Hepatocyte (in vitro differentiated cells): ENCODE results near the gene LYRM4. TPM values are rescaled to one million over a fixed set of nuclear protein-coding genes. Genes with fewer than 3 reads are reported as not detected.

Experiments used
- DNase-seq: peaks from one replicate; pipeline ENCODE4 v3.0.0-alpha.2; 2016; ENCODE audit warnings: low spot score
- H2AFZ ChIP-seq: fragments of 200-600 bp; sonication (generic); 2 replicates; pipeline ENCODE4 v1.6.0; 2016; ENCODE audit warnings: antibody characterized with exemption, mild to moderate bottlenecking
- H3K27ac ChIP-seq: fragments of 200-600 bp; sonication (generic); 2 replicates; pipeline ENCODE4 v1.5.1; 2016; ENCODE audit warnings: mild to moderate bottlenecking
- H3K27me3 ChIP-seq: fragments of 200-600 bp; sonication (generic); 2 replicates; pipeline ENCODE4 v1.6.1; 2016
- H3K36me3 ChIP-seq: fragments of 200-600 bp; sonication (generic); replicated peaks from 2 replicates; pipeline ENCODE4 v1.5.1; 2016; ENCODE audit warnings: low read depth; ENCODE audit not compliant: insufficient read depth
- H3K4me1 ChIP-seq: fragments of 200-600 bp; sonication (generic); 2 replicates; pipeline ENCODE4 v1.5.1; 2016; ENCODE audit warnings: mild to moderate bottlenecking, moderate library complexity; ENCODE audit not compliant: insufficient read depth
- H3K4me2 ChIP-seq: fragments of 200-600 bp; sonication (generic); 2 replicates; pipeline ENCODE4 v1.6.0; 2016
- H3K4me3 ChIP-seq: fragments of 200-600 bp; sonication (generic); 2 replicates; pipeline ENCODE4 v1.5.1; 2016; ENCODE audit warnings: mild to moderate bottlenecking
- H3K79me2 ChIP-seq: fragments of 200-600 bp; sonication (generic); 2 replicates; pipeline ENCODE4 v1.6.0; 2017; ENCODE audit warnings: mild to moderate bottlenecking
- H3K9me2 ChIP-seq: fragments of 200-600 bp; sonication (generic); replicated peaks from 2 replicates; pipeline ENCODE4 v1.6.0; 2017; ENCODE audit warnings: mild to moderate bottlenecking; ENCODE audit not compliant: insufficient read depth
- H3K9me3 ChIP-seq: fragments of 200-600 bp; sonication (generic); 2 replicates; pipeline ENCODE4 v1.5.1; 2016; ENCODE audit warnings: low read depth, mild to moderate bottlenecking
- H4K20me1 ChIP-seq: fragments of 200-600 bp; sonication (generic); 2 replicates; pipeline ENCODE4 v1.6.0; 2016; ENCODE audit warnings: mild to moderate bottlenecking; ENCODE audit not compliant: insufficient read depth, poor library complexity, severe bottlenecking
- EZH2 ChIP-seq: fragments of 200-600 bp; sonication (generic); IDR thresholded peaks from 2 replicates; pipeline ENCODE4 v1.6.1; 2016; ENCODE audit warnings: antibody characterized with exemption, mild to moderate bottlenecking, borderline replicate concordance
- EZH2phosphoT487 ChIP-seq: fragments of 200-600 bp; sonication (generic); IDR thresholded peaks from one replicate; pipeline ENCODE4 v1.6.1; 2018; ENCODE audit warnings: antibody characterized with exemption, mild to moderate bottlenecking, low read depth, moderate library complexity; ENCODE audit not compliant: unreplicated experiment, severe bottlenecking
- WGBS: methylation state at CpG from one replicate; pipeline ENCODE4 v1.1.6; 2016; ENCODE audit warnings: low lambda C conversion rate; ENCODE audit errors: missing lambda C conversion rate; 5-methylcytosine and 5-hydroxymethylcytosine counted together
- polyA plus RNA-seq: library from polyadenylated mRNA; unstranded; fragments of >200 nt; fragmentation: Nextera tagmentation; extraction: Ambion mirVana; gene quantifications from 2 replicates; pipeline ENCODE4 v1.2.1, GENCODE V29; 2016
- total RNA-seq: library from RNA; depleted of rRNA; stranded (reverse); fragments of >200 nt; gene quantifications from 2 replicates; pipeline ENCODE4 v1.2.3, GENCODE V29; 2014
- TF ChIP-seq, protein P1 (sequence below): fragments of 200-600 bp; sonication (generic); IDR thresholded peaks from 2 replicates; pipeline ENCODE4 v1.5.1; 2016; ENCODE audit warnings: antibody characterized with exemption, mild to moderate bottlenecking; ENCODE audit not compliant: poor library complexity

The LYRM4 gene
- total RNA-seq: 19.0 and 22.9 TPM in 2 replicates
- polyA plus RNA-seq: 20.5 and 23.8 TPM in 2 replicates

DNA sequence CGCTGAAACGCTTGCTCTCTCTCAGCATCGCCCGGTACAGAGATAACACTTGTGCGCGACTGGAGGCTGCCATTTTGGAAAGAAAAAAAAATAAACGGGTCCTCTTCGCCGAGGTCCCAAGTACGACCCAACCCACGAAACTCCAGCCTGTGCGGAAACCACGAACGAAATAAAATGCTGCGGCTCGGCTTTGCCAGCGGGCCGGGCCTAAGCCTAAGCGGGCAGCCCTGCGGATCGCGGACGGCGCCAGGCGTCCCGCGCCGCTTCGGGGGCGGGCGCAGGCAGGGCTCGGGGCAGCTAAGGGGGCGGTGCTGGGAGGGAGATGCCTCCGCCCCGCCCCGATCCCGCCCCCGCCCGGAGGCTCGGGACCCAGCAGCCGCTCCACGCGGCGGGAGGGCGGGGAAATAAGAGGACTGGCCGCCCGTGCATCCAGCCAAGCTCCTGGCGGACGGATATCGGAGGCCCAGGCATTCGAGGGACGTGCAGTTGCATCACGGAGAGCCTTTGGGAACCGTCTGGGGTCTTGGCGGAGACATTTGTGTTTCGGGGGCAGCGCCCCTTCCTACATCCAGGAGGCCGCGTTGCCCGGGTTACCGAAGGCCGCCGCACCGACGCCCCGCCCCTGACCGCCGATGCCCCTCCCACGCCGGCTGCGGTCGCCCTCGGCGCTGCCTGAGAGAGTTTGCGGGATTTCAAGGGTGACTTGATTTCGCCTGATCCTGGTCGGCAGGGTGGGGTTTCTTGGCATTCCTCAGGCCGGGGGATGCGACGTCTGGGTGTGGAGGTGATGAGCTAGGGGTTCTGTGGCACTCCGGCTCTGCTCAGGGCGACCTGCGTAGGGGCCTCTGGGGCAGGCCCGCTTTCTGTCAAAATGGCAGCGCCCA, at the start of gene LYRM4, which contains the start of gene FARS2:
Gene LYRM4 (minus strand): TSS at position 290 of the 884 bp plus-strand sequence. CDS start 217 bp downstream, at position 73.
Gene FARS2 (plus strand): TSS at position 853 of the 884 bp plus-strand sequence.
- H3K27ac ChIP-seq: peak within 1 kb of the TSS; percentile 99
- under 1% methylated on average over 57 of the region's 85 CpGs for WGBS
- no peaks in the 10 kb centered on the region for H4K20me1 ChIP-seq
- no peak for TF ChIP-seq EZH2phosphoT487
- TF ChIP-seq, protein P1, sequence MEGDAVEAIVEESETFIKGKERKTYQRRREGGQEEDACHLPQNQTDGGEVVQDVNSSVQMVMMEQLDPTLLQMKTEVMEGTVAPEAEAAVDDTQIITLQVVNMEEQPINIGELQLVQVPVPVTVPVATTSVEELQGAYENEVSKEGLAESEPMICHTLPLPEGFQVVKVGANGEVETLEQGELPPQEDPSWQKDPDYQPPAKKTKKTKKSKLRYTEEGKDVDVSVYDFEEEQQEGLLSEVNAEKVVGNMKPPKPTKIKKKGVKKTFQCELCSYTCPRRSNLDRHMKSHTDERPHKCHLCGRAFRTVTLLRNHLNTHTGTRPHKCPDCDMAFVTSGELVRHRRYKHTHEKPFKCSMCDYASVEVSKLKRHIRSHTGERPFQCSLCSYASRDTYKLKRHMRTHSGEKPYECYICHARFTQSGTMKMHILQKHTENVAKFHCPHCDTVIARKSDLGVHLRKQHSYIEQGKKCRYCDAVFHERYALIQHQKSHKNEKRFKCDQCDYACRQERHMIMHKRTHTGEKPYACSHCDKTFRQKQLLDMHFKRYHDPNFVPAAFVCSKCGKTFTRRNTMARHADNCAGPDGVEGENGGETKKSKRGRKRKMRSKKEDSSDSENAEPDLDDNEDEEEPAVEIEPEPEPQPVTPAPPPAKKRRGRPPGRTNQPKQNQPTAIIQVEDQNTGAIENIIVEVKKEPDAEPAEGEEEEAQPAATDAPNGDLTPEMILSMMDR: peak; percentile 31
- H3K9me3 ChIP-seq: no peaks in the 10 kb centered on the region
- no peaks in the 10 kb centered on the region for H3K36me3 ChIP-seq
- H3K4me3 ChIP-seq: peak within 1 kb of the TSS; percentile 82
- H3K9me2 ChIP-seq: no peaks in the 10 kb centered on the region
- H3K4me2 ChIP-seq: peak within 1 kb of the TSS; percentile 72
- peaks cover 53% of the 10 kb centered on the region for H3K79me2 ChIP-seq
- peak; percentile 95 for DNase-seq
- H3K4me1 ChIP-seq: no peaks in the 10 kb centered on the region
- peak within 1 kb of the TSS; percentile 77 for H2AFZ ChIP-seq
- H3K27me3 ChIP-seq: no peaks in the 10 kb centered on the region

DNA sequence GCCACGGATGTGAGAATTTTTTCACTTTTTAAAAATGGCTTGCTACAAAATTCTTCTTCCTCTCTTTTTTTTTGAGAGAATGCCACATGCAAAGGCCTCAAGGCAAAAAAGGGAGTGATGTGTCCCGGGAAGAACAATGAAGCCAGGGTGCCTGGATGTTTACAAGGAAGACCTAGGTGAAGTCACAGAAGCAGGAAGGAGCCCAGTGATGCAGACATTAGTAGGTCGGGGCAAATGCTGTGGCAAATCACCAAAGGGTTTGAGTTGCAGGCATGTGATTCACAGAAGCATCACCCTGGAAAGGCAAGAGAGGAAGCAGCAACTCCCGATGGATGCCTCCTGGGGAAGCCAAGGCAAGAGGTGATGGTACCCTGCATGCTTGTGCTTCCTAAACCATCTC, 47.3 kb upstream of the LYRM4 start:
- H3K4me3 ChIP-seq: no peak overlapping the region
- no peak overlapping the region for H3K4me2 ChIP-seq
- no peaks in the 10 kb centered on the region for H4K20me1 ChIP-seq
- H3K27ac ChIP-seq: no peak overlapping the region
- no peaks in the 10 kb centered on the region for H3K36me3 ChIP-seq
- TF ChIP-seq EZH2: no peak
- TF ChIP-seq, protein P1: no peak
- TF ChIP-seq EZH2phosphoT487: no peak
- H3K27me3 ChIP-seq: no peaks in the 10 kb centered on the region
- H3K9me2 ChIP-seq: no peaks in the 10 kb centered on the region
- WGBS: 78% methylated on average over 4 of the region's 4 CpGs
- no peak overlapping the region for H2AFZ ChIP-seq
- H3K4me1 ChIP-seq: peaks cover 12% of the 10 kb centered on the region
- no peaks in the 10 kb centered on the region for H3K9me3 ChIP-seq
- no peak for DNase-seq
- peaks cover 21% of the 10 kb centered on the region for H3K79me2 ChIP-seq

DNA sequence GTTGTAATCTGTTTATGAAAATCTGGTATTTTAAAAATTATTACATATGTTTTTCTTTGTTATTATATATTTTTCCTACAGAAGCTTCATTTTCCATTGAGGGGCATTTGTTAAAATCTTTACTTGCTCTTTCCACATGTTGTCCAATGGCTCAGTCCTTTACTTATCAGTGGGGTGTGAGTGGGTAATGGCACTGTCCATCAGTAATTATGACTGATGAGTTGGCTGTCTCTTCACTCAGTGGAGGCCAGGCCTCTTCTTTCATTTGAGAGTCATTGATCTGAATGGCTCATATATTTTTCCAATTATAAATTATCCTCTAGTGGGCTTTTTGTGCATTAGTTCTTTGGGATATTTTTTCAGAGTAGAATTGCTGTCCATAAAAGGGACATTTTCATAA, 46.3 kb upstream of the LYRM4 start:
- Histone ChIP-seq H3K9me2 (no peaks in the 10 kb centered on the region), H3K79me2 (peaks cover 21% of the 10 kb centered on the region), H3K4me1 (peaks cover 12% of the 10 kb centered on the region), H3K4me3 (no peak overlapping the region), H3K9me3 (no peaks in the 10 kb centered on the region), H2AFZ (no peak overlapping the region), H3K36me3 (no peaks in the 10 kb centered on the region), H4K20me1 (no peaks in the 10 kb centered on the region), H3K27me3 (no peaks in the 10 kb centered on the region), H3K27ac (no peak overlapping the region), H3K4me2 (no peak overlapping the region)
- DNase-seq: no peak
- TF ChIP-seq, protein P1: no peak
- TF ChIP-seq EZH2phosphoT487 (no peak), EZH2 (no peak)
